Measurements from ENCODE around the gene CRADD. TPM values are rescaled to one million over a fixed set of nuclear protein-coding genes. Genes with fewer than 3 reads are reported as not detected.
A peak's percentile ranks its signal among the peaks of the same experiment; 100 is the strongest.

CRADD gene
- total and polyA plus RNA-seq, 4 donors, result 6.3 to 28.9 (median 16.6) TPM

- no peak for ATAC-seq (ENCODE audit: insufficient read depth, low FRiP score)
- no peak for TF ChIP-seq CTCF (IDR thresholded peaks at IDR 0.05; ENCODE audit: control extremely low read depth, extremely low read depth)
- H3K4me3 ChIP-seq, result no peak overlapping the region
- no peaks in the 10 kb centered on the region for H3K36me3 ChIP-seq (ENCODE audit: control insufficient read depth in 4 of 4, insufficient read depth in 4 of 4, low read length in 4 of 4)
- H3K4me1 ChIP-seq (ENCODE audit: control insufficient read depth in 5 of 5, insufficient read depth in 5 of 5, low read length in 5 of 5), result peaks cover 0 to 25% (median 5%) of the 10 kb centered on the region in 5 donors
- no peak for DNase-seq
- H3K9ac ChIP-seq (ENCODE audit: insufficient read depth in 1 of 2, low read length in 2 of 2), result no peak overlapping the region
- H3K9me3 ChIP-seq (ENCODE audit: control insufficient read depth in 4 of 4, insufficient read depth in 3 of 4, low read length in 3 of 4), result no peaks in the 10 kb centered on the region
- no peaks in the 10 kb centered on the region for H3K27me3 ChIP-seq (ENCODE audit: control insufficient read depth in 3 of 3, insufficient read depth in 3 of 3, low read length in 2 of 3)
- 48 to 71% methylated on average over 3 of the region's 3 CpGs for WGBS, 2 donors
- H3K27ac ChIP-seq (ENCODE audit: low read depth in 1 of 2, low read length in 1 of 2), result peak overlapping the region in 1 of 2 donors; percentile 53
Measured at GRCh38 chr12:93698307-93699092, 21.3 kb downstream of the CRADD start.

GRCh38 chr12:93699271-93700145 lies 22.3 kb downstream of the CRADD start:
- DNase-seq (peak in 2 of 3 donors; percentile 52 to 78), ATAC-seq (ENCODE audit: insufficient read depth, low FRiP score) (no peak)
- peaks cover 0 to 29% (median 5%) of the 10 kb centered on the region in 5 donors for H3K4me1 ChIP-seq (ENCODE audit: control insufficient read depth in 5 of 5, insufficient read depth in 5 of 5, low read length in 5 of 5)
- no peaks in the 10 kb centered on the region for H3K36me3 ChIP-seq (ENCODE audit: control insufficient read depth in 4 of 4, insufficient read depth in 4 of 4, low read length in 4 of 4)
- H3K4me3 ChIP-seq, result no peak overlapping the region
- TF ChIP-seq CTCF (IDR thresholded peaks at IDR 0.05; ENCODE audit: control extremely low read depth, extremely low read depth), result no peak
- peak overlapping the region in 1 of 2 donors; percentile 53 for H3K27ac ChIP-seq (ENCODE audit: low read depth in 1 of 2, low read length in 1 of 2)
- no peaks in the 10 kb centered on the region for H3K27me3 ChIP-seq (ENCODE audit: control insufficient read depth in 3 of 3, insufficient read depth in 3 of 3, low read length in 2 of 3)
- H3K9me3 ChIP-seq (ENCODE audit: control insufficient read depth in 4 of 4, insufficient read depth in 3 of 4, low read length in 3 of 4), result no peaks in the 10 kb centered on the region
- H3K9ac ChIP-seq (ENCODE audit: insufficient read depth in 1 of 2, low read length in 2 of 2), result no peak overlapping the region
- 65 to 71% methylated on average over 9 of the region's 9 CpGs for WGBS, 2 donors

- H3K27me3 ChIP-seq (ENCODE audit: control insufficient read depth in 3 of 3, insufficient read depth in 3 of 3, low read length in 2 of 3), result no peaks in the 10 kb centered on the region
- DNase-seq (no peak), ATAC-seq (ENCODE audit: insufficient read depth, low FRiP score) (no peak)
- H3K9ac ChIP-seq (ENCODE audit: insufficient read depth in 1 of 2, low read length in 2 of 2), result no peak overlapping the region
- 89 to 96% methylated on average over 3 of the region's 3 CpGs for WGBS, 2 donors
- peak overlapping the region in 1 of 2 donors; percentile 38 for H3K27ac ChIP-seq (ENCODE audit: low read depth in 1 of 2, low read length in 1 of 2)
- H3K4me1 ChIP-seq (ENCODE audit: control insufficient read depth in 5 of 5, insufficient read depth in 5 of 5, low read length in 5 of 5), result peaks cover 0 to 40% (median 4%) of the 10 kb centered on the region in 5 donors
- no peaks in the 10 kb centered on the region for H3K9me3 ChIP-seq (ENCODE audit: control insufficient read depth in 4 of 4, insufficient read depth in 3 of 4, low read length in 3 of 4)
- TF ChIP-seq CTCF (IDR thresholded peaks at IDR 0.05; ENCODE audit: control extremely low read depth, extremely low read depth), result no peak
- no peak overlapping the region for H3K4me3 ChIP-seq
- H3K36me3 ChIP-seq (ENCODE audit: control insufficient read depth in 4 of 4, insufficient read depth in 4 of 4, low read length in 4 of 4), result no peaks in the 10 kb centered on the region
Measured at GRCh38 chr12:93702707-93703315, 25.6 kb downstream of the CRADD start.

All from lung (tissue), 12 donors.